ENCODE measurements around the gene CDPF1.

Gene CDPF1

DNA sequence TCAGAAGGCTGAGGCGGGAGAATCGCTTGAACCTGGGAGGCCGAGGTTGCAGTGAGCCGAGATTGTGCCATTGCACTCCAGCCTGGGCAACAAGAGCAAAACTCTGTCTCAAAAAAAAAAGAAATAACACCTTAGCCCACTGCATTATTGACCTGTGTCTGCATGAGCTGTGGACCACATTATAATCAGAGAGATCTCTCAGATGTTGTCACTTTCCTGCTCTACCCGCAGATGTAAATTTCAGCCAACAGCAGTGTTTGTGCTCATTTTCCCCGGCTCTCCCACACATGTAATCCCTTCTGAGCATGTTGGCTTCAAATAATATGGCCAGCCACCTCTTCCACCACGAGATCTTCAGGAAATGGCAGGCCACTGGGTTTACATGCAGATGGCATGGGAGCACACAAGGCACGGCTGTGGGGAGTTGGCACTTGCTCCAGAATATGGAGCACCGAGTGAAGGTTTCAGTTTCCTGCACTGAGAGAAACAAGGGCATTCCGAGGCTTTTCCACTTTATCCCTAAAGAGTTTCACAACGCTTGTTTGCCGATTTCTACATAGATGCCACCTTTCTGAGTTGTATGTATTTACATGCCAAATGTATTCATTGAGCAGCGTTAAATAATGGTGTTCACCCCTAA, 19.7 kb downstream of the CDPF1 start:
- no peak for DNase-seq (ENCODE audit: low spot score)
- ChIA-PET CTCF (no interaction called here), POLR2A (ENCODE audit: low non-redundant PET) (no interaction called here)
- TF ChIP-seq CTCF (conservative IDR thresholded peaks at IDR 0.05; ENCODE audit: low read depth), result no peak
- no peak overlapping the region for H3K27ac ChIP-seq

- ChIA-PET CTCF (interaction anchor here (0.8 kb wide), 1 partner anchor 14 kb away, joined by 5 read pairs; no protein-coding TSS in a partner anchor), POLR2A (ENCODE audit: low non-redundant PET) (no interaction called here)
- no peak for TF ChIP-seq CTCF (conservative IDR thresholded peaks at IDR 0.05; ENCODE audit: low read depth)
- H3K27ac ChIP-seq, result no peak overlapping the region
- no peak for DNase-seq (ENCODE audit: low spot score)
Observed at GRCh38 chr22:46229701-46230100, 20.4 kb downstream of the CDPF1 start.

GRCh38 chr22:46226577-46226976, 23.5 kb downstream of the CDPF1 start:
- ChIA-PET POLR2A (ENCODE audit: low non-redundant PET) (no interaction called here), CTCF (no interaction called here)
- DNase-seq (ENCODE audit: low spot score), result no peak
- H3K27ac ChIP-seq, result no peak overlapping the region
- no peak for TF ChIP-seq CTCF (conservative IDR thresholded peaks at IDR 0.05; ENCODE audit: low read depth)

DNA sequence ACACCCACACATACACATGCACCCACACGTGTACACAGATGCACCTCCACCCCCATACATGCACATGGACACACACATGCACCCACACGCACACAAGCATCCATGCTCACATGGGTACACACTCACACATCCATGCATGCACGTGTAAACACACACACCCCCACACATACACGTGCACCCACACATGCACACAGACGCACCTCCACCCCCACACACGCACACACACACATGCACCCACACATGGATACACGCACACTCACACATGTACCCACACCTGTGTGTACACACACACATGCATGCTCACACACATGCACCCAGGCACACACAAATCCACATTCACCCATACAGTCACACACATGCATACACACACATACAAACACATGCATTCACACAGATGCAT, 24.5 kb downstream of the CDPF1 start:
- CTCF ChIA-PET, result no interaction called here
- DNase-seq (ENCODE audit: low spot score), result no peak
- POLR2A ChIA-PET (ENCODE audit: low non-redundant PET), result no interaction called here
- H3K27ac ChIP-seq, result no peak overlapping the region
- no peak for TF ChIP-seq CTCF (conservative IDR thresholded peaks at IDR 0.05; ENCODE audit: low read depth)

DNA sequence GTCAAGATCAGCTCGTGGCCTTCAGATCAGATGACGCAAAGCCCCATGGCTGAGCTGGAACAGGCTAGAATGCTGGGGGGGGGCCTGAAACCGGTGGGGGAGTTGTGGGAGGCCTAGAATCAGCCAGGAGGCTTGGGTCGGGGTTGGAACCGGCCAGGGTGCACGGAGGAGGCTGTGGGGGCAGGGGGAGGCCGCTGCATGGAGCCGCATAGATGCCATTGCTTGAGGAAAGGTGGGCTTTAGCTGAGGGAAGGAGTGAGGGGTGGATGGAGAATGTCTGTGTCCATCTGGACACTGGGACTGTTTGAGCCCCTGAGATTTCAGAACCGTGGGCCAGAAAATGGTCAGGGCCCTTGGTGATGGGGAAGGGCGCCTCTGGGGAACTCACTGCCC, 25.2 kb downstream of the CDPF1 start:
- ChIA-PET POLR2A (ENCODE audit: low non-redundant PET) (no interaction called here), CTCF (no interaction called here)
- TF ChIP-seq CTCF (conservative IDR thresholded peaks at IDR 0.05; ENCODE audit: low read depth), result no peak

GRCh38 chr22:46224044-46224897, 25.8 kb downstream of the CDPF1 start:
- DNase-seq (ENCODE audit: low spot score), result no peak
- no peak for TF ChIP-seq CTCF (conservative IDR thresholded peaks at IDR 0.05; ENCODE audit: low read depth)
- ChIA-PET POLR2A (ENCODE audit: low non-redundant PET) (no interaction called here), CTCF (no interaction called here)
- H3K27ac ChIP-seq, result no peak overlapping the region

More for the DNA sequence above, 25.2 kb downstream of the CDPF1 start:
- no peak overlapping the region for H3K27ac ChIP-seq
- no peak for DNase-seq (ENCODE audit: low spot score)

All from RWPE1 (cell line).